Neuron (in vitro differentiated cells): ENCODE measurements around the gene SESN1.

Source experiments
- H2AFZ ChIP-seq: one replicate; pipeline ENCODE4 v1.6.1; 2013; ENCODE audit warnings: low read depth, mild to moderate bottlenecking, inconsistent platforms, low read length, moderate library complexity
- H3K27me3 ChIP-seq: one replicate; pipeline ENCODE4 v1.6.1; 2013; ENCODE audit warnings: low read length; ENCODE audit not compliant: insufficient read depth
- H3K36me3 ChIP-seq: one replicate; pipeline ENCODE4 v1.6.1; 2013; ENCODE audit warnings: low read length; ENCODE audit not compliant: insufficient read depth
- H3K4me1 ChIP-seq: one replicate; pipeline ENCODE4 v1.6.1; 2013; ENCODE audit warnings: low read length; ENCODE audit not compliant: insufficient read depth
- H3K4me3 ChIP-seq: 2 replicates; pipeline ENCODE4 v1.5.1; 2013; ENCODE audit warnings: mild to moderate bottlenecking, low read length, moderate library complexity
- H3K9me3 ChIP-seq: one replicate; pipeline ENCODE4 v1.6.1; 2013; ENCODE audit warnings: low read length

SESN1 gene

DNA sequence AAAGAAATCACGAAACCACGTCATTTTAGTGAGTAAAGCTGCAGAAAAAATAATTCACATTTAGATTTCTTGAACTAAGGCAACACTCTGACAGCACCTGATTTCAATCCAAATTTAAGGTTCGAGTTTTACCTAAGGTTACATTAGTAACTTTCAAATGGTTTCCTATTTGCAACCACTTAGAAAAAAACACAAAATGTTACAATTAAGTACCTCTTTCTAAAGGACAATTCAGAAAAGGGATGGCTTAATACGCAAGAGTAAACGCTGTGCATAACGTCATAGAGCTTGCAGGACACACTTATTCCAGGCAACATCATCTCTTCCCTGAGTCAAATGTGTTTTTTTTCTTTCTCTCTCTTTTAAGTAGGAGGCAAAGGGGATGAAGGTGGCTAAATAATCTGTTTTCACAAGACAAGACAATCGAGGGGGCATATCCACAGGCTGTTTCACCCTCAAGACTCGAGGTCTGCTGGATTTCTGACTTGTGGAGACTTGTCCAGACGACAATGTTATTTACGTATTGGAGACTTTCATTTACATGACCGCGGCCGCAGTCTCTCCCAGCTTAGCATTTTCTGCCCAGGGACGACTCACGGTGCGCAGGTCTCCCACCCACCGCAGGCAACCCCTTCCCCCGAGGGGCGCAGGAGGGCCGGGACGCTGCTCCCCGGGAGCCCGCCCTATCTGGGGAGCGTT is 86.0 kb downstream of the SESN1 start:
- peak overlapping the region; percentile 81 for H3K4me3 ChIP-seq
- no peaks in the 10 kb centered on the region for H3K36me3 ChIP-seq
- H3K4me1 ChIP-seq = peaks cover 22% of the 10 kb centered on the region
- no peaks in the 10 kb centered on the region for H3K9me3 ChIP-seq
- peak overlapping the region; percentile 64 for H2AFZ ChIP-seq
- H3K27me3 ChIP-seq = no peaks in the 10 kb centered on the region

DNA sequence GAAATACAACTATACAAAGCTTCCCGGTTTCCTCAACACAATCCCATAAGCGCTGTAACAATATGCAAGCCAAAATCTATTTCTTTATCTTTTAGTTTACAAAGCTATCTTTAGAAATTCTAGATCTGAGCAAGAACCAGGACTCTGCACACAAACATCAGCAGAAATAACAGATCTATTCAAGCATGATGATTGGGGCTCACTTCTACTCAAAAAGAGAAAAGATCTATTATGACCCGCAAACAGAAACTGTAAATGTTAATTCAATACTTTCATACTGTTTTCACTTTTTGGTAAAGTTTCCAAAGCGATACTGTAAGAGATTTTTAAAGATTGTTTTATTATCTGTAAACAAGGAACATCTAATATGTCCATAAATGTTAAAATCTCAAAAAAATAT is 86.6 kb downstream of the SESN1 start:
- Histone ChIP-seq H3K36me3 (no peaks in the 10 kb centered on the region), H3K27me3 (no peaks in the 10 kb centered on the region), H3K4me3 (peak overlapping the region; percentile 81), H3K4me1 (peaks cover 22% of the 10 kb centered on the region), H3K9me3 (no peaks in the 10 kb centered on the region), H2AFZ (peak overlapping the region; percentile 64)

- no peaks in the 10 kb centered on the region for H3K9me3 ChIP-seq
- peaks cover 22% of the 10 kb centered on the region for H3K4me1 ChIP-seq
- peak overlapping the region; percentile 81 for H3K4me3 ChIP-seq
- no peak overlapping the region for H2AFZ ChIP-seq
- no peaks in the 10 kb centered on the region for H3K36me3 ChIP-seq
- H3K27me3 ChIP-seq = no peaks in the 10 kb centered on the region
Measured at GRCh38 chr6:109007521-109007920, 87.1 kb downstream of the SESN1 start.

GRCh38 chr6:109006818-109007217 is 87.8 kb downstream of the SESN1 start:
- H3K9me3 ChIP-seq = no peaks in the 10 kb centered on the region
- H3K4me1 ChIP-seq = peaks cover 22% of the 10 kb centered on the region
- peak overlapping the region; percentile 81 for H3K4me3 ChIP-seq
- H2AFZ ChIP-seq = no peak overlapping the region
- no peaks in the 10 kb centered on the region for H3K27me3 ChIP-seq
- H3K36me3 ChIP-seq = no peaks in the 10 kb centered on the region

DNA sequence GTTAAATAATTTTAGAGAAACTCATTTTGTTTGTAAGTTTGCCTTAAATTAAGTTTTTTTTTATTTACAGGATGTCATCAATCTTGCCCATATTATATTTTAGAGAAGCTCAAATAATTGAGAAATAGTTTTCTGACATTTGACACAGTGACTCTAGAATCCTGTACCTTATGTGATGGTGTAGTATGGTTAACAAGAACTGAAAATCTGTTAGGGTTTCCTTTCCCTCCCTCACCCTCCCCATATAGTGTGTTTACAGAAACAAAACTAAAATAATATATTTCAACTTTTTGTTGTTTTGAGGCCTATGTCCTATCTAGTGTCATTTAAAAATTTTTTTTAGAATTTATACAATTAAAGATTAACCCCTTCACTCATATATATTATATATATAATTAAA is 91.8 kb downstream of the SESN1 start:
- Histone ChIP-seq H3K4me1 (peaks cover 16% of the 10 kb centered on the region), H3K27me3 (no peaks in the 10 kb centered on the region), H2AFZ (no peak overlapping the region), H3K36me3 (peaks cover 31% of the 10 kb centered on the region), H3K9me3 (no peaks in the 10 kb centered on the region), H3K4me3 (no peak overlapping the region)

GRCh38 chr6:109002051-109002697 is 92.5 kb downstream of the SESN1 start:
- no peak overlapping the region for H2AFZ ChIP-seq
- H3K4me3 ChIP-seq = no peak overlapping the region
- peaks cover 9% of the 10 kb centered on the region for H3K4me1 ChIP-seq
- H3K36me3 ChIP-seq = peaks cover 37% of the 10 kb centered on the region
- no peaks in the 10 kb centered on the region for H3K9me3 ChIP-seq
- no peaks in the 10 kb centered on the region for H3K27me3 ChIP-seq

DNA sequence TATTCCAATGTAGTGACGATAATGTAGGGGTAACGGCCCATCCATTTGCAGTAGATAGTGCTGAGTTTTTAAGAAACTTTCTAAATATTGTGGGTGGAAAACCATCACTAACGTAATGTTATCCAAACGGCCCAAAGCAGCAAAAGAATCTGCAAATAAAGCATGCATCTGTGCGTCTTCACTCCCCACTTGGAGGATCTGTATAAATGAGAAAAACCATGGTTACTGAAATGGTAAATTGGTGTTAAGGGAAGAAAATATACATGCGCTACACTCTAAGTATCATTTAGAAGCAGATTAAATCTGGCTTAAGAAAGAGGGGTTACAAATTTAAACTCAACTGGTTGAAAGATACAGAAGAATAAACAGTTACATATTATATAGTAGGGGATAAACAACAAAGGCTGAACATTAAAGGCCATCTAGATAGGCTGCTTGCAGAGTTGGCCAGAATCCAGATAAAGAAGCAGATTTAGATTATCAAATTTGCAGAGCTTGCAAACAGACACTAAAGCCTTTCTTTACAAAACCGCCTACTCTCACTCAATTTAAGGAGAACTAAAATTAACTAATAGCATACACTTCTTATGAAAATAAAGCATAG is 93.3 kb downstream of the SESN1 start:
- Histone ChIP-seq H3K4me3 (no peak overlapping the region), H3K27me3 (no peaks in the 10 kb centered on the region), H3K4me1 (peaks cover under 1% of the 10 kb centered on the region), H3K9me3 (no peaks in the 10 kb centered on the region), H3K36me3 (peaks cover 43% of the 10 kb centered on the region), H2AFZ (no peak overlapping the region)

GRCh38 chr6:109000289-109000688 is 94.4 kb downstream of the SESN1 start:
- no peak overlapping the region for H3K4me3 ChIP-seq
- no peak overlapping the region for H2AFZ ChIP-seq
- no peaks in the 10 kb centered on the region for H3K27me3 ChIP-seq
- no peaks in the 10 kb centered on the region for H3K9me3 ChIP-seq
- peaks cover 53% of the 10 kb centered on the region for H3K36me3 ChIP-seq
- H3K4me1 ChIP-seq = no peaks in the 10 kb centered on the region

DNA sequence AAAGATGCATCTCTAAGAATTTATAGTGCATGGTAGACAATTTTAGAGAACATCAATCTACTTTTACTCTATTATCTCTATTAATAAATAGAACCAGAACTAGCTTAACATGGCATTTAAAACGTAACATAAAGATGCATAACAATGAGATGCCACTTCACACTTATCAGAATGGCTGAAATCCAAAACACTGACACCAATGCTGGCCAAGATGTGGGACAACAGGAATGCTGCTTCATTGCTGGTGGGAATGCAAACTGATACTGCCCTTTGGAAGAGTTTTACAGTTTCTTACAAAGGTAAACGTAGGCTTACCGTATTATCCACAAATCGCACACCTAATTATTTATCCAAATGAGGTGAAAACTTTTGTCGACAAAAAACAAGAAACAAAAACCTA is 95.2 kb downstream of the SESN1 start:
- no peak overlapping the region for H3K4me3 ChIP-seq
- H3K4me1 ChIP-seq = no peaks in the 10 kb centered on the region
- H3K36me3 ChIP-seq = peaks cover 57% of the 10 kb centered on the region
- no peak overlapping the region for H2AFZ ChIP-seq
- H3K27me3 ChIP-seq = no peaks in the 10 kb centered on the region
- no peaks in the 10 kb centered on the region for H3K9me3 ChIP-seq

- H3K9me3 ChIP-seq = no peaks in the 10 kb centered on the region
- H3K36me3 ChIP-seq = peaks cover 66% of the 10 kb centered on the region
- no peak overlapping the region for H3K4me3 ChIP-seq
- no peak overlapping the region for H2AFZ ChIP-seq
- no peaks in the 10 kb centered on the region for H3K4me1 ChIP-seq
- H3K27me3 ChIP-seq = no peaks in the 10 kb centered on the region
Measured at GRCh38 chr6:108998485-108998884, 96.2 kb downstream of the SESN1 start.

DNA sequence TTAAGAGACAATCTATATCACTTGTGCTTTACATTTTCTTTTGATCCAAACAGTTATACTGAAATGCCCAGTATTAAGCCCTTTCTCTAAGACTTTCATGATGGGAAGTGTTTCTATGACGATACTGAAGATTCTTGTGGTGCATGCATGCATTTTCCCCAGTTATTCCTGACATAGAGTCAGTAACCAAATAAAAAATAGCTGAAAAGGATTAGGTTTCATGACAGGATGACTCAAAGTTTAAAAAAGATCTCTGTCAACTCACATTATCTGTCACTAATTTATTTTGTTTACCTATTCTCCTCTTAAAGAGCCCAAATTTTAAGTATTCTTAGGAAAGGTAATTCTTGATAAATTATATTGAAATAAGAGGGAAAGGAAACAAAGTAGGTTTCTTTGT is 98.4 kb downstream of the SESN1 start:
- H2AFZ ChIP-seq = no peak overlapping the region
- H3K36me3 ChIP-seq = peaks cover 82% of the 10 kb centered on the region
- no peaks in the 10 kb centered on the region for H3K27me3 ChIP-seq
- no peak overlapping the region for H3K4me3 ChIP-seq
- no peaks in the 10 kb centered on the region for H3K9me3 ChIP-seq
- no peaks in the 10 kb centered on the region for H3K4me1 ChIP-seq

DNA sequence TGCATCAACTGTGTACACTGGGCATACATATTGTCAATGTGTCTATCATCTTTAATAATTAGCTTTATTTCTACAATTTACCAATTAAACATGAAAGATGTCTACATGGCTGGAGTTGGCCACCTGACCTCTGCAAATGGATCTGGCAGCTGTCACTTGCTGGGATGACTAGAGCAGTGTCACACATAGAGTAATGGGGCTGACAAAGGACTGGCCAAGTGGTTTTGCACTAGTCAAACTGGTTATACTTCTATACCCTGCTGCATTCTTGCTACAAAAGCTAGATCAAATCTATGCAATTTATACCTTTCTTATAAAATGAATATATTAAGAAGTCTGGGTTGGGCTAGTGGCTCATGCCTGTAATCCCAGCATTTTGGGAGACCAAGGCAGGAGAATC is 99.3 kb downstream of the SESN1 start:
- no peak overlapping the region for H2AFZ ChIP-seq
- peaks cover 82% of the 10 kb centered on the region for H3K36me3 ChIP-seq
- H3K9me3 ChIP-seq = no peaks in the 10 kb centered on the region
- no peaks in the 10 kb centered on the region for H3K27me3 ChIP-seq
- H3K4me1 ChIP-seq = no peaks in the 10 kb centered on the region
- no peak overlapping the region for H3K4me3 ChIP-seq

DNA sequence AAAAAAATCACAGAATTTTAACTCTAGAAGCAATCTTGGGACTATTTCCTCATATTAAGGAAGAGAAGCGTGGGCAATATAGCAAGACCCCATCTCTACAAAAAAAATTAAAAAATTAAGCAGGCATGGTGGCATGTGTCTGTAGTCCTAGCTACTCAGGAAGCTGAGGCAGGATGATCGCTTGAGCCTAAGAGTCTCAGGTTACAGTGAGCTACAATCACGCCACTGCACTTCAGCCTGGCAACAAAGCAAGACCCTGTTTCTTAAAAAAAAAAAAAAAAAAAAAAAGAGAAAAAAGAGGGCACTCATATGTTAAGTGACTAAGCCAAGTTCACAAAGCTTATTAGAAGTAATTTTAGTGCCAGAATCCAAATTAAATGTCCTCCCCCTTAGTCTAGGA is 100.8 kb downstream of the SESN1 start:
- H3K9me3 ChIP-seq = no peaks in the 10 kb centered on the region
- H3K27me3 ChIP-seq = no peaks in the 10 kb centered on the region
- H3K4me3 ChIP-seq = no peak overlapping the region
- no peaks in the 10 kb centered on the region for H3K4me1 ChIP-seq
- H3K36me3 ChIP-seq = peaks cover 83% of the 10 kb centered on the region
- H2AFZ ChIP-seq = no peak overlapping the region
